KOPT-K1 (cell line): Measurements from ENCODE around the gene ZBTB44.

ENCODE experiments used
- H3K27ac ChIP-seq: fragments of 200-600 bp; sonication (generic); 2 replicates; pipeline ENCODE4 v1.5.1; 2016; ENCODE audit warnings: antibody characterized with exemption, mild to moderate bottlenecking, low read depth, low read length; ENCODE audit not compliant: poor library complexity, severe bottlenecking
- H3K36me3 ChIP-seq: fragments of 200-600 bp; sonication (generic); 2 replicates; pipeline ENCODE4 v1.5.1; 2017; ENCODE audit warnings: antibody characterized with exemption, mild to moderate bottlenecking, low read length, moderate library complexity; ENCODE audit not compliant: insufficient read depth
- H3K9me3 ChIP-seq: fragments of 200-600 bp; sonication (generic); 2 replicates; pipeline ENCODE4 v1.5.1; 2017; ENCODE audit warnings: antibody characterized with exemption, low read length, mild to moderate bottlenecking; ENCODE audit not compliant: insufficient read depth, poor library complexity, severe bottlenecking

Gene ZBTB44

DNA sequence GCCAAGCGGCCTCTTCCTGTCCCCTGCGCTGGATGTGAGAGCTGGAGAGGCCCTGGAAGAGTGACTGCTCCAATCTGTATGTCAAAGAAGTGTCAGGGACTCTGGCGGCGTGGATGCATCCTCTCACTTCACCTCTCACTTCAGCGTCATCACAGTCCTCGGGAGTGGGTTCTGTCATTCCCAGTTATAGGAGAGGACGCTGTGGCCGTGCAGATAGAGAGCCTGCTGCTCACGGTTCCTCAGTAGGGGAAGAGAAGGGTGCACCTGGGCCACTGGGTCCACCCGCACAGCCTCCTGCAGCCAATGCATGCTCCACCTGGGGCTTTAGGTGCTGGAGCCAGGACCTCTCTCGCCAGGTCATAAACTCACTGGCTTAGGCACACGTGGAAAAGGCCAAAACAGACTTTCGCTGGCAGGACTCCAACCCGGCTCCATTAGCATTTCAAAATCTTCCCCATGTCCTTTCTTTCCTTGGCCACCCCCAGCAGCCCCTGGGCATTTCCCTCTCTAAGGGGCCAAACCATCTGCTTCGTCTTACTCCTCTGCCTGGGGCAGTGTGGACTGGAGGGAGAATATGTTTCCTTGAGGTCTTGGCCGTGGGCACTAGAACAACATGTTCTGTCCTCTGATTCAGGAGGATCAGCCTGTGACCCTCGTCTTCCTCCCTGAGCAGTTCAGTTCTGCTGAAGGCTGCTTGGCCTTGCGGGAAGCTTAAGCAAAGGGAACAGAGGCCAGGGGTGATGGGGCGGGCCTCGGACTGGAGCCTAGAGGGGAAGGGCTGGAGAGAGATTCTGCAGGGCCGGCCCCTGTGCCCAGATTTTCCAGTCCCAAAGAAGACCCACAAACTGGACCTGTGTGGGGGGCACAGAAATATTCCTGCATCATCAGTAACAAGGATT is 97.3 kb downstream of the ZBTB44 start:
- H3K9me3 ChIP-seq, result no peaks in the 10 kb centered on the region
- H3K27ac ChIP-seq, result no peak overlapping the region

DNA sequence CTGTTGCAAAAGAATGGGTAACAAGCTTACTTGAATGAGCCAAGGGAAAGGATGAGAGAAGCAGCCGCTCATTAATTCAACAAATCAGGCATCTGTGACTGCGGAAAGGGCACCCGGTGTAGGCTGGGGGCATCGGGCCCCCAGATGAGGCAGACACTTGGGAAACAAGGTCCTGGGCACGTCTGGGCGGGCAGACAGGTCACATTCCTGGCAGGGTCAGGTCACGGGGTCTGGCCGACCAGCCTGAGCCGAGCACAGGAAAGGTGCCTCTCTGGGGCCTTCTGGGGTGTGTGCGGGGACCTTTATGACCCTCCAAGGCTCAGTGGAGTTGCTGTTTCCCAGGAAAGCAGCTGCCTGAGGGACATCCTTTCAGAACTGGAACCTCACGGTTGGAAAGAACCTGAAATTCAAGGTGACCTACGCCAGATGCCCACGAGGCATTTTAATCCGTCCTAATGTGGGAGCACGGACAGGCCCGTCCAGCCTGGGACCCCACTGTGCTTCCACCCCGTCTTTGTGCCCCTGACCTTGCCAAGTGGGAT is 98.1 kb downstream of the ZBTB44 start:
- Histone ChIP-seq H3K27ac (no peak overlapping the region), H3K36me3 (no peaks in the 10 kb centered on the region), H3K9me3 (no peaks in the 10 kb centered on the region)

More for the DNA sequence above, 97.3 kb downstream of the ZBTB44 start:
- no peaks in the 10 kb centered on the region for H3K36me3 ChIP-seq

DNA sequence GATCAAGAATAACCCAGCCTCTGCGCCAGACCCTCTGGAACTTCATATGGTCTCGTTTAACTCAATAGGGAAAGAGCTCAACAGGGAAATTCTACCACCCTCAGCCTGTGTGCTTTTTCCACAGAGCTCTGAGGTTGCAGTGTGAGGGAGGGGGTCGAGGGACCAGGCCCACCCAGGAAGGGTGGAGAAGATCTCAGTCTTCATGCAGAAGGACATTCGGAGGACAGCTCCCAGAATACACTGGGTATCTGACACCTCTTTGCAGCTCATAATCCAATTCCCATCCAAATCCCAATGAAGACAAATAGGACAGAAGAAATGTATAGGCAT is 98.5 kb downstream of the ZBTB44 start:
- no peaks in the 10 kb centered on the region for H3K36me3 ChIP-seq

DNA sequence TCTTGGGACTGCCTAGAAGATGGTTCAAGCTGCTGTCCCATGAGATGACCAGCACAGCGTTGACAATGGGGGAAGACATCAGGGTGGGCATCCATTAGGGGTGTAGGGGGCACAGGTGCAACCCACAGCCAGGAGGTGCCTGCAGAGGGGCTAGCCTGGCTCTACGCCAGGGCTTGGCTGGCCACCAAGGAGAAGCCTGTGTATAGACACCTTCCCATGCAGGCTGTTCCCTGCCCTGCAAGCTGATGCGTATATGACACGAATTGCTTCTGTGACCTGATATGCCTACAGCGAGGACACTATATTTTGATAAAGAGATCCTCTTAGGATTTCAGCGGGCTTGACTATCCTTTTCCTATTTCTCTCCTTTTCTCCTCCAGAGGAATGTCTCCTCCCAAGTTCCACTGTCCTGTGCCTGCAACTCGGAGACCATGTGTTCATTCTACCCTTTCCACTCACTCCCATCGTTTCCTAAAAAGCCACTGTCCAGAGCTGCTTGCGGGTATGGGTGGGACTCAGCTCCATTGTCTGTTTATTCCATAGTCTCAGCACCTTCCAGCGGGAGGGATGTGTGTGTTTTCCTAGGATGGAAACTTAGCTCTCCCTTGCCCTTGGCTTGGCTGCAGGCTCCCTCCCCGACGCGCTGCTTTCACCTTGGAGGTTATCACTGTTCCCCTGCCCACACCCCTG is 99.0 kb downstream of the ZBTB44 start:
- Histone ChIP-seq H3K9me3 (no peaks in the 10 kb centered on the region), H3K27ac (no peak overlapping the region), H3K36me3 (no peaks in the 10 kb centered on the region)

More for the DNA sequence above, 98.5 kb downstream of the ZBTB44 start:
- no peak overlapping the region for H3K27ac ChIP-seq
- no peaks in the 10 kb centered on the region for H3K9me3 ChIP-seq

DNA sequence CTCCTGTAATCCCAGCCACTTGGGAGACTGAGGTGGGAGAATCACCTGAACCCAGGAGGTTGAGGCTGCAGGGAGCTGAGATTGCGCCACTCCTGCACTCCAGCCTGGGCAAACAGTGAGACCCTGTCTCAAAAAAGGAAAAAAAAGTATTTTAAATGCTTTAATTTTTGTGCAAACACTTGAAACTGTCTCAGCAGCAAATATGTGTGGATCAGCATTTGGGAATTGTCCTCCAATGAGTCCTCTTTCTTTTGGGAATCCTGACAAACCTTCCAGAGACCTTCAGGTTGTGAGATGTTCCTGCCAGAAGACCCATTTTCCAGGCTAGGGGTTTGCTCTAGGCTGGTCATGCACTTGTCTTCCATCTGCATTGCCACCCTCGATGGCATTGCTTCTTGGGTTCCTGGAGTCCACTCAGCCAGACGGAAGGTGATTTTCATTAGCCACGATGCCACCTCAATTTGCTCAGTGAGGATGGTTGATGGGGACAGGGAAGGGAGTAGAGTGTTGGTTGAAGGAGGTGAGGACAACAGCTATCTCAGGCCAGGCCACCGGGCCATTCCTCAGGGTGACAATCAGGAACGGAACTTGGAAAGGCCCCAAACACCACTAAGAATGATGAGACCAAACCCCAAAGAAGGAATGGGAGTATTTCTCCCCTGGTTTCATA is 99.7 kb downstream of the ZBTB44 start:
- H3K9me3 ChIP-seq, result no peaks in the 10 kb centered on the region

DNA sequence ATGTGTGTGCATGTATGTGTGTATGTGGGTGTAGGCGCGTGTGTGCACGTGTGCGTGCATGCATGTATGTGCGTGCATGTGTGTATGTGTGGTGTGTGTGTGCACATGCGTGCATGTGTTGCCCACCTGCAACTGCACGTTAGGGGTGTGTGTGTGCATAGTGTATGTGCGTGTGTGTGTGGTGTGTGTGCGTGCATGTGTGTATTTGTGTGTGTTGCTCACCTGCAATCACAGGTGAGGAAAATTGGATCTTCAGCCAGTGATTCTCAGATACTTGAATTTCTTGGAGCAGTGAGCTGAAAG is 100.8 kb downstream of the ZBTB44 start:
- no peaks in the 10 kb centered on the region for H3K9me3 ChIP-seq
- H3K27ac ChIP-seq, result no peak overlapping the region
- H3K36me3 ChIP-seq, result no peaks in the 10 kb centered on the region

More for the DNA sequence above, 99.7 kb downstream of the ZBTB44 start:
- Histone ChIP-seq H3K27ac (no peak overlapping the region), H3K36me3 (no peaks in the 10 kb centered on the region)

DNA sequence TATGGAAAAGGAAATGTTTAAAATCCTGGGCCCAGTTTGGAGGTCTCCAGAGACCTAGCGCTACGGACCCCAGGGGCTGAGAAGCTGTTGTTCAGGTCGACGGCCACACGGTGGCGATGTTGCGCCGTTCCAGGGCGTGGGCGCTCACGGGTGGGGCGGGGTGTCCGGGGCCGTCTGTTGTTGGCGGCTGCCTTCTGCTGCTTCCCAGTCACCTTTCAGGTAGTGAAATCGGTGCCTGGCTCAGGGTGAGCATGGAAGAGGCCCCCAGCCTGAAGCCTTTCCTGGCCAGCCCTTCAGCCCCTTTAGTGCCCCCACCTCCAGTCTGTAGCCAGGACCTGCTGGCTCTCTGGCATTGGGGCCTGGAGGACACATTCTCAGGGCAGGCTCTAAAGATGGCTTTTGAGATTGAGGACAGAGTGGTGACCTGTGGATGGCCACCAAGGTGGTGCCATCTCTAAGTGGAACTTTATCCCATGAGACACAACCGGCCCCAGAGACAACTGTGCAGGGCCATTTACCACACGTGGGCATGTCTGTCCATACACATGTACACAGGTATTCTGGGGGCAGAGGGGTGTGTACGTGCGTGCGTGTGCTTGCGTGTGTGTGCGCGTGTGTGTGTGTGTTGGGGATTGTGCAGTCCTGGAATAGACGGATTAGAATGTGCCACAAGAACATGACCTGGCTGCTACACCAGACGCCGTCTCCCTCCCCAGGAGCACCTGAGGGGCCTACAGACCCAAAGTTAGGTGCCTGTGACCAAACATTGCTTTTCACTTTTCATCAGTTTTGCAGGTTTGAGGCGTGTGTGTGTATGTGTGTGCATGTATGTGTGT is 101.4 kb downstream of the ZBTB44 start:
- Histone ChIP-seq H3K27ac (no peak overlapping the region), H3K36me3 (no peaks in the 10 kb centered on the region), H3K9me3 (no peaks in the 10 kb centered on the region)

DNA sequence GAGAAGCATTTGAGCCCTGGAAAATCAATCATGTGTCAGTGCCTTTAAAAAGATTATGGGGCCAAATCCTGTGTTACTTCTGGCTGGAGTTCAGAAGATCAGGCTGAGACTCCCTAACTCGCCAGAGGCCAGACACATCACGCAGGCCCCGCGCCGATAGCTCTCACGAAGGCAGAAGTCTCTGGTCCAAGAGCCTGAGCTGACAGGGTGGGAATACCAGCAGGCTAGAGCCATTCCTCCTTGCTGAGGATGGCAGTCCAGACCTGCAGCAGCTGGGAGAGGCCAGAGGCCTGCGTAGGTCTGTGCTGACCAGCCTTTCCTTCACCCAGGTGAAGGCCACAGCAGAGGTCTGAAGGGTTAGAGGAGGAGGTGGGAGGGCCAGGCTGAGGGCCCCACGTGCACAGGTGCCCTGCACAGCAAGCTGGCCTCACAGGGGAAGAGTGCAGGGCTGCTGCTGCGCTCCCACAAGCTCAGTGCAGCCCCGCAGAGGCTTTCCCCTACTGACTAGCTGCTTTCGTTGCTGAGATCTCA is 102.2 kb downstream of the ZBTB44 start:
- no peaks in the 10 kb centered on the region for H3K9me3 ChIP-seq
- no peaks in the 10 kb centered on the region for H3K36me3 ChIP-seq
- no peak overlapping the region for H3K27ac ChIP-seq

DNA sequence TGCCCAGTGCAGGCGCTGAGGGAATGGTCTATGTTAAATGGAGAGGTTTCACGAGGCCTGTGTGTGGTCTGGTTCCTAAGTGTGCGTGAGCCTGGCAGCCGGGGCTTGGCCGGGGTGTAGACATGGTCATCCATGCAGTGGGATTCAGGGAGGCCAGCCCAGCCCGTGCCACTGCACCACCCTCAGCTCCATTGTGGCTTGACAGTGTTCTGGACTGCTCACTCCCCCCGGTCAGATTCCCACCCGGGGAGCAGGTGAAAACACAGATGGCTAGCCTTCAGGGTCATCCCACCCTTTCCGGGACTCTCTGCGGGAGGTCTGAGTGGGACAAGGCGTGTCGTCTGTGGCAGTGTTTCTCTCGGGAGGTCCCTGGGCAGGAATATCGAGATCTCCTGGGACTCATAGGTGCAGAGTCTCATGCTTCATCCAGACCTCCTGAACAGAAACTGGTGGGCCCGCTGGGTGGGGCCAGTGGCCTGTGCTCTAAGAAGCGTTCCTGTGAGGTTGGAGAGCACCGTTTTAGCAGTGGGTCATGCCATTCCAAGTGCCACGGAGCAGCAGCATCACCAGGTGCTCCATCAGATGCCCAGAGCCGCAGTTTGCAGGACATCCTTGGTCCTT is 102.8 kb downstream of the ZBTB44 start:
- no peaks in the 10 kb centered on the region for H3K36me3 ChIP-seq
- H3K27ac ChIP-seq, result no peak overlapping the region
- H3K9me3 ChIP-seq, result no peaks in the 10 kb centered on the region

DNA sequence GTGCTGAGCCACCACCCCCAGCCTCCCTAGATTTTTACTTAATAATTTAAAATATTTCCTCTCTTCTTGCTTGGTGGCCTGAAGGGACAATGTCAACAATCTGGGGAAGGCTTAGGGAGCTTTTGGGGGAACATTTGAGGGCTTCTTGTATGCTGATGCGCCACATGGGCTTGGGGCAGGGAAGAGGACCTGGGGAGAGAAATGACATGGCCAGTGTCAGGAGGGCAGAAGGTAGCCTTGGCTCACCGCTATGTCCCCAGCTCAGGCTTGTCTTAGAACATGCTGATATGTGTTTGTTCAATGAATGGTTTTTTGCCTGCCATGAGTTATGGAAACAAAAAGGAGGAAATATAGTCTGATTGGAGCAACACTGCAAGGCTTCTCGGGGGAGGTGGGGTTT is 103.6 kb downstream of the ZBTB44 start:
- no peaks in the 10 kb centered on the region for H3K9me3 ChIP-seq
- H3K36me3 ChIP-seq, result no peaks in the 10 kb centered on the region
- H3K27ac ChIP-seq, result no peak overlapping the region

DNA sequence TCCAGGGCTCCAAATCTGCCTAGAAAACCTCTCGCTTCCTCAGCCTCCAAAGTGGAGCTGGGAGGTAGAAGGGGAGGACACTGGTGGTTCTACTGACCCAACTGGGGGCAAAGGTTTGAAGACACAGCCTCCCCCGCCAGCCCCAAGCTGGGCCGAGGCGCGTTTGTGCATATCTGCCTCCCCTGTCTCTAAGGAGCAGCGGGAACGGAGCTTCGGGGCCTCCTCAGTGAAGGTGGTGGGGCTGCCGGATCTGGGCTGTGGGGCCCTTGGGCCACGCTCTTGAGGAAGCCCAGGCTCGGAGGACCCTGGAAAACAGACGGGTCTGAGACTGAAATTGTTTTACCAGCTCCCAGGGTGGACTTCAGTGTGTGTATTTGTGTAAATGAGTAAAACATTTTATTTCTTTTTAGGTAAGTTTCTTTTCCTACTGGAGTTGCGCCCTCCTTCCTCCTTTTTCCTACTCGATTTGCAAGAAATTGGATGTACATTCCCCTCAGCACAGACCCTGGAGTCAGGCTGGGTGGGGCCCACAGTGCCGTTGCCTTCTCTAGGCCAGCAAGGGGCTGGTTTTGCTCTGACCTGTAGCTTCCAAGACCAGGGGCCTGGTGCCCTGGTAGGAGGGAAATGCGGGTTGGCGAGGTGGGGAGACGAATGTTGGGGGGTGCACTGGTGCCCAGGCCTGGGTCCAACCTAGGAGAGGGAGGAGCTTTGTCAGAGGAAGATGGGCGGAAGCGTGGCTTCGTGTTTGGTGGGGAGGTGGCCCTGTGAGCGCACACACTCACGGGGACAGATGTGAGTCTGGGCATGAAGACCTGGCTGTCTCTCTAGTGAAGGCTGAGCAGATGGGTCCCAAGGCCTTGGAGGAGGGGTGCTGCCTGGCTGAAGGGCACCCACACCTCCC is 104.5 kb downstream of the ZBTB44 start:
- no peak overlapping the region for H3K27ac ChIP-seq
- H3K36me3 ChIP-seq, result no peaks in the 10 kb centered on the region
- no peaks in the 10 kb centered on the region for H3K9me3 ChIP-seq

DNA sequence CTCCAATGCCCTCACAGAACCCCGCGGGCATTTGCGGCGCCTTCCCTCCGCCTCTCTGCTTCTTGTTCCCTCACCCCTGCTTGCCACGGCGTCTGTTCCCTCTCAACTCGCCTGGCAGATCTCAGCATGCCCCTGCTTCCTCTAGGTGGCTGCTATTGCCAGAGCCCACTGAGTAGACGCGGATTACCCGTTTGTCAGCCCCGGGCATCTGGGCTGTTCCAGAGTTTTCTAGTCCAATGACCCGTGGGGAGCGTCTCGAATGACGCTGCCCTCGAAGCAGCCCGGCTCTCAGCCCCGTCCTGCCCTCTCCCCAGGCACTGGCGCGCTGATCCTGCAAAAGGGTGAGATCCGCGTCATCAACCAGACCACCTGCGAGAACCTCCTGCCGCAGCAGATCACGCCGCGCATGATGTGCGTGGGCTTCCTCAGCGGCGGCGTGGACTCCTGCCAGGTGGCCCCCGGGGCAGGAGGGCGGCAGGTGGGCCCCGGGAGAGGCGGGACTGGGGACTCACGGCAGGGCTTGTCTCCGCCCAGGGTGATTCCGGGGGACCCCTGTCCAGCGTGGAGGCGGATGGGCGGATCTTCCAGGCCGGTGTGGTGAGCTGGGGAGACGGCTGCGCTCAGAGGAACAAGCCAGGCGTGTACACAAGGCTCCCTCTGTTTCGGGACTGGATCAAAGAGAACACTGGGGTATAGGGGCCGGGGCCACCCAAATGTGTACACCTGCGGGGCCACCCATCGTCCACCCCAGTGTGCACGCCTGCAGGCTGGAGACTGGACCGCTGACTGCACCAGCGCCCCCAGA is 105.4 kb downstream of the ZBTB44 start:
- no peaks in the 10 kb centered on the region for H3K36me3 ChIP-seq
- no peak overlapping the region for H3K27ac ChIP-seq
- no peaks in the 10 kb centered on the region for H3K9me3 ChIP-seq
